ENCODE data around the gene MVB12A.

GRCh38 chr19:17391371-17392151, 28.3 kb upstream of the MVB12A start:
- no peak for TF ChIP-seq CTCF (IDR thresholded peaks at IDR 0.05; ENCODE audit: extremely low read depth in 1 of 2, insufficient read depth in 1 of 2, low read depth in 1 of 2, low read length in 2 of 2)
- TF ChIP-seq POLR2AphosphoS5 (IDR thresholded peaks at IDR 0.05; ENCODE audit: insufficient read depth, low read depth, low read length): no peak
